ENCODE data around the gene ATF1. TPM values are rescaled to one million over a fixed set of nuclear protein-coding genes. Genes with fewer than 3 reads are reported as not detected.

ATF1 gene
- 49.3 TPM for total RNA-seq

GRCh38 chr12:50763639-50764285 lies at the start of gene ATF1:
Gene ATF1 (plus strand): TSS chr12:50764101. CDS start chr12:50780146, 16,045 bp downstream.

GRCh38 chr12:50842637-50843493 lies 79.0 kb downstream of the ATF1 start, which contains the start of gene TMPRSS12:
Gene TMPRSS12 (plus strand): TSS chr12:50842926. CDS start chr12:50842965, 39 bp downstream.

Small RNAs within 50 kb of the gene (small RNA-seq; reads per million reads assigned to genes)
- gene AC013244.2 (ENCODE audit: low replicate concordance) = not detected
- not detected for gene RF00019 (ENCODE audit: low replicate concordance)
- gene RN7SL519P (ENCODE audit: low replicate concordance) = not detected

Other genes starting within 250 kb of the ATF1 start
- not detected for gene TMPRSS12, start 78.8 kb downstream of the ATF1 start, total RNA-seq
- not detected for gene HIGD1C, start 188.4 kb downstream of the ATF1 start, total RNA-seq